NCI-H1694 (cell line): ENCODE measurements around the gene NOL7.

ENCODE experiments used
- DNase-seq: peaks from one replicate; lab custom pipeline; 2025; lab: John Stamatoyannopoulos, UW

The NOL7 gene

GRCh38 chr6:13654496-13654895, 39.4 kb downstream of the NOL7 start:
- no peak for DNase-seq

GRCh38 chr6:13655700-13656099, 40.6 kb downstream of the NOL7 start:
- no peak for DNase-seq

GRCh38 chr6:13660273-13660672, 45.1 kb downstream of the NOL7 start:
- no peak for DNase-seq

DNA sequence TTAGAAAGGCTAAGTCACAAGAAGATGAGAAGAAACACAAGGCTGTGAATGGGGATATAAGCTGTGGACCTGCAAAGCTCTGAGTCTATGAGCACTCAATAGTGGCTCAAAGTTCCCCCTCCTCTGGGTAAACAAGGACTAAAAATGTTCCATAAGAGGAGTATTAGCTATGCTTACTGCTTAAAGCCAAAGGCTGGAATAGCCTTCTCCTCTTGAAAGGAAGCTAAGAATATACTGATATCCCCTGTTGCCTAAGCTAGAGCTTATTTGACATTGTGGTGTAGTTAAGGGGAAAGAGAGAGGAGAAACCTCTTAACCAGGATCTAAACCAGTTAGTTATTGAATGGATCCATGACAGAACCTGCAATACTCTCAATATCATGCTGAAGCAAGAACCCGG, 45.8 kb downstream of the NOL7 start:
- DNase-seq: no peak

- no peak for DNase-seq
Observed at GRCh38 chr6:13661647-13662046, 46.5 kb downstream of the NOL7 start.

GRCh38 chr6:13662651-13663334, 47.7 kb downstream of the NOL7 start:
- no peak for DNase-seq

- no peak for DNase-seq
Observed at GRCh38 chr6:13663986-13664385, 48.9 kb downstream of the NOL7 start.

DNA sequence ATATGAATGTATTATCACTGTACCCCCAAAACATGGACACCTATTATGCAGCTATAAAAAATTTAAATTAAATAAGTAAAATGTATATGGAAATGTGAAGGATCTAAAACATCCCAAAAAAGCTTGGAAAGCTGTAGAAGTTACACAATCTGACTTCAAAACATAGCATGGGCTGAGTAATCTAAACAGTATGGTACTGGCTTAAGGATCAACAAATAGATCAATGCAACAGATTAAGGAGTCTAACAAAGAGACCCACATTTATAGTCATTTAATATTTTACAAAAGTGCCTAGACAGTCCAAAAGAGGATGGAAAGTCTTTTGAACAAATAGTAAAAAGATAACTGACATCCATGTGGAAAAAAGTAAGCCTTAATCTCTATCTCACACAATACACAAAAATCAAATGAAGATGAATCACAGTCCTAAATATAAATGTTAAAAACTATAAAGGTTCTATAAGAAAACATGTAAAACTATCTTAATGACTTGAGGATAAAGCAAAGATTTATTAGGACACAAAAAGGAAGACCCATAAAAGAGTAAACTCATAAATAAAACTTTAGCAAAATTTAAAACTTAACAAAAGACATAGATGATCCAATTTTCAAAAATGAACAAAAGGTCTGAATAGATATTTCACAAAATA, 49.7 kb downstream of the NOL7 start:
- DNase-seq: no peak

DNA sequence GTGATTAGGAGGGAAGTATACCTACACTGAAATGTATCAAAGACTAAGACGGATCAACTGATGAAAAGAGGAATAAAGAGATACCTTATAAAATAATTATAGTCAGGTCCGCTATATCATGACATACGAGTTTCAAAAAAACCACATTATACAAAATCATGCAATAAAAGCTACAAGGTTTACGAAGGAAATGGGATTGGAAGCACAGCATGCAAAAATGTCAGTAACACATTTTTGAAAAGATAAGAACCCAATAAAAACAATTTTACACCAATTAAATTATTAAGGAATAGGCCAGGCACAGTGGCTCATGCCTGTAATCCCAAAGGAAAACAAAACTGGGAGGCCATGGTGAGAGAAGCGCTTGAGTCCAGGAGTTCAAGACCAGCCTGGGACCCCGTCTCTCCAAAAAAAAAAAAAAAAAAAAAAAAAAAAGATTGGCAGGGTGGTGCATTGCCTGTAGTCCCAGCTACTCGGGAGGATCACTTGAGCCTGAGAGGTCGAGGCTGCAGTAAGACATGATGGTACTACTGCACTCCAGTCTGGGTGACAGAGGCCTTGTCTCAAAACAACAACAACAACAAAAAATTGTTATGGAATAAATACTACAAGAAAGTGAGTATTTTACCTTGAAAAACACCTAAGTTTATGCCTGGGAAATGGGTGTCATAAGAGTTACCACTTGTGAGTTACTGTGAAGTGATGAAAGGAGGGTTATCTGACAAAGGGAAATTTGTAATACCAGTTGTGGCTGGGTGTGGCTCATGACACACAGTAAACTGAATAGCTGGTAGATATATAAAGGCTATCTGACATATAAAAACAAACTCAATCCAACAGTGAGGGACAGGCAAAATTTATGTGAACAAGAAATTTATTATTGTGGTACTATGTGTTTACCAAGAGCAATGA, 51.3 kb downstream of the NOL7 start:
- no peak for DNase-seq

DNA sequence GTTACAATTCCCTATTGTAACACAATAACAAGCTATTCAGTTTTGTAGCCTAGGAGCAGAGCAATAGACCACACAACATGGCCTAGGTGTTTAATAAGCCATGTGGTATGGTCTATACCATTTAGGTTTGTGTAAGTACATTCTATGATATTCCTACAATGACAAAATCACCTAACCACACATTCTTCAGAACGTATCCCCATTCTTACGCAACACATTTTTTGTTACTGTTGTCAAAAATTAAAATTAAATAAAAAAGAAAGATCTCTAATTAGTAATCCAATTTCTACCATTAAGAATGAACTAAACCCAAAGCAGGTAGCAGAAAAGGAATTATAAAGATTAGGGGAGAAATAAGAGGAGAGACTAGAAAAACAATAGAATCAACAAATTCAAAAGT, 52.5 kb downstream of the NOL7 start:
- DNase-seq: no peak

- DNase-seq: no peak
Observed at GRCh38 chr6:13668291-13668928, 53.3 kb downstream of the NOL7 start.

DNA sequence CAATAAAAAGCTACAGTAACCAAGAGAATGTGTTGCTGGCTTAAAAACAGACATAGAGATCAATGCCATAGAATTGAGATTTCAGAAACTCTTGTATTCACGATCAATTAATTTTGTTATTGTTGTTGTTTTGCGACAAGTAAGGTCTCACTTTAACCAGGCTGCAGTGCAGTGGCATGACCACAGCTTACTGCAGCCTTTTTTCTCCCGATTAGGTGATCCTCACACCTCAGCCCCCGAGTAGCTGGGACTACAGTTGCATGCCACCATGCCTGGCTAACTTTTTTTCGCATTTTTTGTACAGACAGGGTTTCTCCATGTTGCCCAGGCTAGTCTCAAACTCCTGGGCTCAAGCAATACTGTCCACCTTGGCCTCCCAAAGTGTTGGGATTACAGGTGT, 54.3 kb downstream of the NOL7 start:
- DNase-seq: no peak
